Measurements from ENCODE around the gene FBXO40. TPM values are rescaled to one million over a fixed set of nuclear protein-coding genes. Genes with fewer than 3 reads are reported as not detected.

FBXO40 gene
- total and polyA plus RNA-seq, 12 donors: 2.9 to 279 (median 217) TPM

DNA sequence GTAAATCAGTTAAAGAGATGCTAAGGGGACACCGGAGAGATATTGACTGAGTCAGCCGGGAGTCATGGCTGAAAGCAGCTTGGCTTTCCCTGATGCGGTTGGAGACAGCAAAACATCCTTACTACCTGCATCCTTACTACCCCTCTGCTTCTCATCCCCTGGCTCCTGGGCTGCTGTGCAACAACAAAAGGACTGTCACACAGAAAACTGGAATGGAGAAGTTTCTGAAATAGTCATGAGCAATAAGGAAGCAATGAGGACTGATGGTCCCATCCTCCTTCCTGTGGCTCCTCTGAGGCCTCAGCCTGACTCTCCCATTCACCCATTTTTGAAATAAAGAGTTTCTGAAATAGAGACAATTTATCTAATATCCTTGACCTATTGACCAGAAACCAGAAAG, 66.4 kb downstream of the FBXO40 start:
- Histone ChIP-seq H3K27ac (peak overlapping the region in 7 of 10 donors; percentile 58 to 93 (median 69)), H3K36me3 (peaks cover 0 to 65% (median 10%) of the 10 kb centered on the region in 9 donors), H3K4me3 (peak overlapping the region in 6 of 10 donors; percentile 32 to 56 (median 44)), H3K27me3 (no peaks in the 10 kb centered on the region), H3K4me1 (peaks cover 0 to 49% (median 18%) of the 10 kb centered on the region in 9 donors), H3K9me3 (no peaks in the 10 kb centered on the region)
- 93 to 97% methylated on average over 3 of the region's 3 CpGs for WGBS, 2 donors
- peak in 1 of 8 donors; percentile 20 for ATAC-seq
- intact Hi-C loops (cut with DNase I): loop anchor here in 2 of 10 donors (10.0 kb wide), 2 partner anchors 45 to 115 kb away; partner anchors contain the start of gene POLQ (in 1 of the 2)
- no peak for DNase-seq
- TF ChIP-seq, protein P1, sequence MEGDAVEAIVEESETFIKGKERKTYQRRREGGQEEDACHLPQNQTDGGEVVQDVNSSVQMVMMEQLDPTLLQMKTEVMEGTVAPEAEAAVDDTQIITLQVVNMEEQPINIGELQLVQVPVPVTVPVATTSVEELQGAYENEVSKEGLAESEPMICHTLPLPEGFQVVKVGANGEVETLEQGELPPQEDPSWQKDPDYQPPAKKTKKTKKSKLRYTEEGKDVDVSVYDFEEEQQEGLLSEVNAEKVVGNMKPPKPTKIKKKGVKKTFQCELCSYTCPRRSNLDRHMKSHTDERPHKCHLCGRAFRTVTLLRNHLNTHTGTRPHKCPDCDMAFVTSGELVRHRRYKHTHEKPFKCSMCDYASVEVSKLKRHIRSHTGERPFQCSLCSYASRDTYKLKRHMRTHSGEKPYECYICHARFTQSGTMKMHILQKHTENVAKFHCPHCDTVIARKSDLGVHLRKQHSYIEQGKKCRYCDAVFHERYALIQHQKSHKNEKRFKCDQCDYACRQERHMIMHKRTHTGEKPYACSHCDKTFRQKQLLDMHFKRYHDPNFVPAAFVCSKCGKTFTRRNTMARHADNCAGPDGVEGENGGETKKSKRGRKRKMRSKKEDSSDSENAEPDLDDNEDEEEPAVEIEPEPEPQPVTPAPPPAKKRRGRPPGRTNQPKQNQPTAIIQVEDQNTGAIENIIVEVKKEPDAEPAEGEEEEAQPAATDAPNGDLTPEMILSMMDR (IDR thresholded peaks at IDR 0.05): no peak

DNA sequence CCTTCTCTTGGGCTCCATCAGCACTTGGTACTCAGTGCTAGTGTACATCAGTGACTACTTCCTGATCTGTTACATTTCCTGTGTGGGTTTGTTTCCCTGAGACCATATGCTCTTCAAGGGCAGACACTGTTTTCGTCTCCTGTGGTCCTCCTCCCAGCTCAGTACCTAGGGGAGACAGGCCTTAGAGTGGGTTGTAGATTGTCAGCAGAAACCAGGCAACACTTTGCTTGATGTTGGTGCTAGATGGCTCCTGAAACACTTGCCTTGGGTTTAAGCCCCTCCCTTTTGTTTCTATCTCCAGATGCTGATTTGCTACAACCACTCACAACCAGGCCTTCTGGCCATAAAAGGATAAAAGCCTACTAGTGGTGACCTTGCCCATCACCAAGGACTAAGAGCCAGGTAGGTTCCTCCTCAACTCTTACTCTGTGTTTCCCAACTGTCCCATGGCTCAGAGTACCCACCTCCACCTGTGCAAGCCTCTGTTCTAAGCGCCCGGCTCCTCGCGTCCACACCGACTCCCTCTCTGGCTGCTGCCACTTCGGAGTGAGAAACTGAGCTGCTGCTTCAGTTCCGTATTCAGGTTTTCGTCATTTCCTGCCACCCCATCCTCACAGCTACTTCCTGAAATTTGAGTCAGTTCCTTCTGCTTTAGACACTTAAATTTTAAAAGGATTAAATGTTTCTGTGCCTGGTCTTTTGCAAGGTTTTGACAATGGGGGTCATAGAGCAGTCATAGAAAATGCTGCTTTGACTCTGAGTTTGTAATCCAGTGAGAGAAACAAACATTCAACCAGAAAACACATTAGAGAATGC, 67.4 kb downstream of the FBXO40 start, which contains the start of gene HCLS1:
Gene HCLS1 (minus strand): TSS at position 548 of the 816 bp plus-strand sequence. CDS start 2,556 bp downstream, outside the sequence.
- Histone ChIP-seq H3K9me3 (no peaks in the 10 kb centered on the region), H3K4me3 (peak within 1 kb of the TSS in 8 of 10 donors; percentile 1 to 56 (median 44)), H3K27me3 (no peaks in the 10 kb centered on the region), H3K36me3 (peaks cover 0 to 66% (median 20%) of the 10 kb centered on the region in 9 donors), H3K27ac (peak within 1 kb of the TSS in 9 of 10 donors; percentile 44 to 93 (median 68)), H3K4me1 (peaks cover 0 to 47% (median 18%) of the 10 kb centered on the region in 9 donors)
- intact Hi-C loops (cut with DNase I): loop anchor here in 1 of 10 donors (10.0 kb wide), 1 partner anchor 64 kb away; no protein-coding TSS in a partner anchor
- TF ChIP-seq, protein P1 (IDR thresholded peaks at IDR 0.05): no peak
- ATAC-seq: peak; percentile 59 to 82 (median 68)
- DNase-seq: peak; percentile 31 to 50
- WGBS, 2 donors: 59 to 72% methylated on average over 9 of the region's 9 CpGs

DNA sequence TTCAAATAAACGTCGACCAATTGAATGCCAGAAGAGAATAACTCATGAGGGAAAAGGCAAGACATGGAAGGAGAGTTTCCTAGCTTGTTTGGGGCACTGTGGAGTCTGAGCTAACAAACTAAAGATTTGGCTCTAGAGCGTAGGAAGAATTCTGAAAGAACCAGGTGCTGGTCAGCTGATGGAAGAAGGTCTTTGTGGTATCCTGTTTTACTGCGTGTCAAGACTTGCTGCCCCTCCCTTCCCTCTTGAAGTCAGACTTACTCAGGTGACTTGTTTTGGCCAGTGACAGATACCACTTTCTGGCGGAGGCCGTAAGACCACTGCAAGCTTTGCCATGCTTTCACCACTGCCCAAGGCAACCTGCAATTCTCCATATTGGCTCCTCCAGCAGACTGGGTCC, 68.2 kb downstream of the FBXO40 start:
- intact Hi-C loops (cut with DNase I): loop anchor here in 1 of 10 donors (10.0 kb wide), 1 partner anchor 63 kb away; no protein-coding TSS in a partner anchor
- Histone ChIP-seq H3K27ac (peak overlapping the region in 8 of 10 donors; percentile 10 to 93 (median 68)), H3K9me3 (no peaks in the 10 kb centered on the region), H3K27me3 (no peaks in the 10 kb centered on the region), H3K36me3 (peaks cover 0 to 66% (median 28%) of the 10 kb centered on the region in 9 donors), H3K4me3 (no peak overlapping the region), H3K4me1 (peaks cover 0 to 49% (median 18%) of the 10 kb centered on the region in 9 donors)
- ATAC-seq (no peak), DNase-seq (no peak)
- TF ChIP-seq, protein P1 (IDR thresholded peaks at IDR 0.05): no peak
- WGBS, 2 donors: 93 to 98% methylated on average over 6 of the region's 6 CpGs

DNA sequence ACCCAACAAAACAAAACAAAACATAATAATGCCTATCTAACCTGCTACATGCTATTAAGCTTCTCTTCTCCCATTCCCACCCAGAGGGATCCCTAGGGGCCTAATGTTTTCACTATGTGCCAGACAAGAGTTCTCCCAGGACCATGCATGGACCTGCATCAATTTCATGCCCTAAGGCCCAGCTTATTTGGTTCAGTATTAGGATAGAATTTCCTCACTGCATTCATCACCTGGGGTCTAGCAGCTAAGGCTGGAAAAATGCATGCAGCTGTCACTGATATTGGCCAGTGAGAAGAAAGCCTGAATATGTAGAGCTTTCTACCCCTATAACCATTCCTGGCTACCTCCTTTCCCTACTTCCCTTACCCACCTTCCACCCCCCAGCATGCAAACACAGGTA, 69.6 kb downstream of the FBXO40 start:
- H3K36me3 ChIP-seq: peaks cover 0 to 66% (median 42%) of the 10 kb centered on the region in 9 donors

More for the DNA sequence above, 69.6 kb downstream of the FBXO40 start:
- no peak for DNase-seq
- H3K9me3 ChIP-seq: no peaks in the 10 kb centered on the region
- TF ChIP-seq, protein P1 (IDR thresholded peaks at IDR 0.05): no peak
- no peak overlapping the region for H3K4me3 ChIP-seq
- H3K27me3 ChIP-seq: no peaks in the 10 kb centered on the region
- ATAC-seq: no peak
- H3K4me1 ChIP-seq: peaks cover 0 to 59% (median 18%) of the 10 kb centered on the region in 9 donors
- intact Hi-C loops (cut with DNase I): loop anchor here in 1 of 10 donors (10.0 kb wide), 1 partner anchor 62 kb away; no protein-coding TSS in a partner anchor
- peak overlapping the region in 5 of 10 donors; percentile 19 to 61 (median 41) for H3K27ac ChIP-seq

All from heart right ventricle (tissue), 16 donors.